GM19239 (cell line): ENCODE results near the gene CDH13.

Experiments
- DNase-seq: peaks from one replicate; pipeline ENCODE4 v3.0.0; 2011; ENCODE audit warnings: low spot score; ENCODE audit not compliant: insufficient read length
- FAIRE-seq: peaks from 2 replicates; lab custom pipeline; 2011; peaks lifted over from hg19 to GRCh38; lab: Jason Lieb, UNC

Gene CDH13

DNA sequence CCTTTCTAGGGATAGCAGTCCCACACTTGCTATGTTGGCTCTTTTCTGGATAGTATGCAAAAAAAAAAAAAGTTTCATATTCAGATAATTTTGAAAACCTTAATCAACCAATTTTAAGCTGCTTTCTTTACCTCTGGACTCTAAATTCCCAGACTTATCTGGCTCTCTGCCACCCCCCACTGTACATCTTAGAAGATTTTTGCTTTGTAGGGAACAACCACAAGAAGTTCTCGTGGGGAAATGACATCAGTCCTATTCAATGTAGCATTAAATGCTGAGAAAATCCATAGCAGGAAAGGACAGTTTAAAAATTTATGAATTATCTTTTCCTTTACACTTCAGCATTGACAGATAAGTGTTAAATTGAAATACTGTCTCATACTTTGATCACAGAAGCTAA, 618.3 kb downstream of the CDH13 start:
- FAIRE-seq (no peak), DNase-seq (no peak)

DNA sequence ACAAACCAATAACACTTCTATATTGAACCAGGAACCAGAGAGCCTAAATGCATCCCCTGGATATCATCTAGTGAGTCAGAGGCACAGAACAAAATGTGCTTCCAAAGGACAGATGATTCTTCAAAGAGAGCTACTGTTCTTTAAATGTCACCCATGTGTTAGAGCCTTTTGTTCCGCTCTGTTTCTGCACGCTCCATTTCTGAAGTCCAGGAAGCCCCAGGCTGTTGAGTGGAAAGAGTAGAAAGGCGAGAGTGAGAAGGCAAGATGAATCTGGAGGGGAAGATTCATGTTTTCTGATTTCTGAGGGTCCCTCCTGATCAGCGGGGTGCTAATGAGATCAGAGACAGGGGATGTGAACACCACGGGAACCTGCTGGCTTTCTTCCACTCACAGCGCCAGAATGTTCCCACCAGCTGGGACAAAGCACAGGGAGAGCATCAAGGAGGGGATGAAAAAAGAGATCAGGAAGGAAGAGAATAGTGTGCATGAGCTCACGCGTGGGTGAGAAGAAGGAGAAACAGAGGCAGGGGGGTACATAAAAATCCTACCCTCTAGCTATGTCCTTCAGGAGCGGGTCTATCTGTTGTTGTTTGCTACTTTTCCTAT, 621.1 kb downstream of the CDH13 start:
- no peak for DNase-seq
- no peak for FAIRE-seq

DNA sequence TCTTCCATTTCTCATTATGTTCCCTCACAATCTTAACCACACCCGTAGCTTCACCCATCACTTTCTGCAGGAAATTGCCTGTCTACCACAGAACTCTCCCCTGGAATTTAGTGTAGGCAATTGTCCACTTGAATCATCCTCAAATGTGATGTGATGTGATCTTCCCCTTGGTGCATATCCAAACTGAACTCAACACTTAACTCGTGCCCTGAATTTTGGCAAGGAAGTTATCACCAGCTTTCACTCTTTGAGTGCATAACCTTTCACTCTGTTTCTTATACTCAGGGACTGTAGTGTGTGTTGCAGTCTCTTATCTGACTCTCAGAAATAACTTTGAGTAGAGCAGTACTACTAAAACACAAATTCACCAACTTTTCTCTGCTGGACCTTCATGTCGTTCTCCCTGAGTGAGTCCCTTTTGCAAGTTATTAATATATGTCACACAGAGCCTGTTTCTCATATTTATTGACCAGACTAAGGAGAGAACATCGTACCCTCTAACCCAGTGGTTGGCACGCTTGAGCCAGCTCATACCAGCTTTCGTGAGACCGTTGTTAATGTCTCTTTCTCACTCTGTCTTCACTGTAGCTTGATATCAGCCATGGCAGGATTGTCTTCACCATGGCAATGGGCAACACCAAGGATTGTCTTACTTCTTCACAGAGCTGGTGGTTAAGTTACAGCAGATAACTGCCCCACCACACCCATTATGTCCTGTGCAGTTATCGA, 622.1 kb downstream of the CDH13 start:
- FAIRE-seq (no peak), DNase-seq (no peak)

DNA sequence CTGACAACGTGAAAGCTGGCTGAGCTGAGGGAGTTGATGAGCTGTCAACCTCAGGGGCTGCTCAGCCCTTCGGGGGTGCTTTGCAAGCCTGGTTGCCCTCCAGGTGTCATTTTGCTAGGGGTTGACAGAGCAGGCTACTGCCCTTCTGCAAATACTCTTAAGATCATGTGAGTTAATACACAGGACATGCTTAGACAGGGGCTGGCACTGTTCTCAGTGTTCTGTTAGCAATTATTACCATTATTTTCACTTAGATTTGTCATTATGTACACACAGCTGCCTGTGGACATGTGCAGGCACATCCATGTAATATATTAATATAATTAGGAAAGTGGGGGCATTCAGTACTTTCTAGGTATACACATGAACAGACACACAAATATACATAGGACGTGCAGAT, 626.8 kb downstream of the CDH13 start:
- DNase-seq = no peak
- no peak for FAIRE-seq

DNA sequence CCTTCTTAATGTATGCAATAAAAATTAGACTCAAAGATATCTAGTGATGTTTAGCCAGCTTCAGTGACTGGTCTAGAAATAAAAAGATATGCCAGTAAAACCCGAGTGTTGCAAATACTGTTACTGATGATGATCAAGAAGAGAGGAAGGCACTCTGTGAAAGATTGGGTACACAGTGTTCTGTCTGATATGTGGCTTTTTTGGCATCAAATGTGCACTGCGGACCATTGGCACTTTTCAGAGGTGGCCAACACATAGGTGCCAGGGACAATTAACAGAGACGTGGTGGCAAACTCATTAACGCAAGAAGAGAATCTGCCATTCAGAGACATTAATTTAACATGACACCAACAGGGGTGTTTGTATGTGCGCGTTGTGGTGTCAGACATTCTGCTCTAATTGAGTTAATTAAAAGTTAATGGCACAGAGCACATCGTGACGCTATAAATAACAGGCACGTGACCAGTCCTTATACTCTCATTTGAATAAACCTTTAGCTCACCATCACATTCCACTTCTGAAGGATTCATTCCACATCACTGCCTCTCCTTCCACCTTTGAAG, 631.7 kb downstream of the CDH13 start:
- no peak for FAIRE-seq
- DNase-seq = no peak

DNA sequence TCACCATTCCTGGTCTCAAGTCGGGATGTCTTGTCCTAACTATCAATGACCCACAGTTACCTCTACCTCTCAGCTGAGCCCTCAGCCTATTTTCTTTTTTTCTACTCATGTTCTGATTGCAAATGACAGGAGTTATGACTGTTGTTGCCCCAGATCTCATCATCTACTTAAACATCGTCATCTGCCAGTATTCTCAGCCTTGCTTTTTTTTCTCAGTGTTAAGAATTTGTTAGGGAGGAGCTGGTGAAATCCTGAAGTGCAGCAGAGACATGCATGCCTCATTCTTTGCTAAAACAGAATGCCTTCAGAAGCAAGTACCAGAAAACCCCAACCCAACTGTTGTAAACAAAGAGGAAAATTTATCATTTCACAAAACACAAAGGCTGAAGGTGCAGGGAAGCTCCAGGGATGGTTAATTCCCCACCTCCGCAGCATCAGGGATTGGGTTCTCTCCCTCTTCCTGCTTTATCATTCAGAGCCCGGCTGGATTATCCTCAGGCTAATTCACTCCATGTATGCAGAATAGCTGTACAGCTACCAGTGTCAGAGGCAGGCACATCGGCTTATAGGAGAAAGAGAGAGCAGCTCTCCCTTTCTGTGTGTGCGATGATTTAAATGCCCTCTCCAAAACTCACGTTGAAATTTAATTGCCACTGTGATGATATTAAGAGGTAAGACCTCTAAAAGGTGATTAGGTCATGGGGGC, 640.2 kb downstream of the CDH13 start:
- FAIRE-seq (no peak), DNase-seq (no peak)

DNA sequence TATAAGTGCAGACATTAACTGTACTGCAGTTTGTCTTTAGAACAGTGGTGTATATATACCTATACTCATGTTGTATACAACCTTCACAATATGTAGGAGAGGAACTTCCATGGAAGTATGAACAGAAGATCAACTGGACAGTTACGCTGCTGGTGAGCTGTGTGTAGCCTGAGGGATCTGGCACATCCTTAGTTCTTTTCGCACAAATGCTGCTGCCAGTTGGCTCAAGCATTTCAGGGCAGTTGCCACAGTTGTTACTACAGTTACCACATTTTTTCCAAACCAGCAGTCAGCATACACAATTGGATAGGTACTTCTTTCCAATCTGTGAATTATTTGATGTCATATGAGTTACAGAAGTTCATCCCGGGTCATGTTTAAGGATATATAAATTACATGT, 641.4 kb downstream of the CDH13 start:
- DNase-seq = no peak
- FAIRE-seq = no peak

DNA sequence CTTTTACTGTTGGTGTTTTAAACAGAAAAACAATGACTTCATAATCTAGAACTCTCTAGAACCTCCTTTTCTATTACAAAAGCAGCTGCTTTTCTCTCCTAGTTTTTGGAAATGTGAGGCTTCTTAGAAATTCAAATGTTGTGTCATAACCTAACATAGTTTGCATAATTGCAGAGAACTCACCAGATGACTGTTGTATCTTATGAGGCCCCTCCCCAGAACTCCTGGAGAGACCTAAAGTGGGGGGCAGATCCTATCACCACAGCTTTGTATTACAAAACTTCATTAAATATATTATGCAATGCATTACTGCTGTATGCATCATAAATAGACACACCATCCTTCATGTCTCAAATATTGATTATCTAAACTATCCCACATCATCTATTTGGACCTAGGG, 642.3 kb downstream of the CDH13 start:
- no peak for FAIRE-seq
- DNase-seq = no peak

DNA sequence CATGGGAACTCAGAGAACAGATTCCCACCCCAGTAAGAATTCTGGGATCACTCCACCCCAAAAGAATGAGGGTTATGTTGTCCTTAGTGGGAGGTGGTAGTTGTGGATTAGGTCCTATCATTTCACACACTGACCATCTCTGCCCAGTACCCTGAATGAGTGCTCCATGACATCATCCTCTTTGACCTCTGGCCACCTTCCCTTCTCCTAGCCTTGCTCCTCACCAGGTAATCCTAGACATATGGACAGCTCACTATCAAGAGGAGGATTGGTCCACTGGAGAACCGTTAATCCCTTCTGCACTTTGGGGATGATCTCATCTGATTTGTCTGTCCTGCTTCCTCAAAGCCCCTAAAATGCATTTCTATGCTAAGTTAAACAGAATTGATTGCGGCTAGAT, 642.8 kb downstream of the CDH13 start:
- FAIRE-seq = no peak
- no peak for DNase-seq

DNA sequence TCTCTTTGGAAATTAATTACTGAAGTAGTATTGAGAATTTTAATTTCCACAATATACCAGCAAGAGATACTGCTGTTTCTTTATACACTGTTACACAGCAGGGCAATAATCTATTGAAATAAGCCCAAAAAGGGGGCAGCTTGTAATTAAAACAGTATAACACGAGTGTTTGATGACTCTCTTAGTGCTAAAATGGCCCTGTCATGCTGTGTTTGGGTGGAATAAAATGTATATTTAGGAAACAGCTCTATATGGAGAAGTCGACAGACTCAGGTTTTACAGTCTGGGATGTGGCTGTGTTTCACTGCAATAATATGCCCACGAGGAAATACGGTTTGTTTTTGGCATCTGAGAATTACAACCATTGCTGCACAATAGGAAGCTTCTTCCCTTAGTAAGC, 643.3 kb downstream of the CDH13 start:
- no peak for DNase-seq
- FAIRE-seq = no peak

DNA sequence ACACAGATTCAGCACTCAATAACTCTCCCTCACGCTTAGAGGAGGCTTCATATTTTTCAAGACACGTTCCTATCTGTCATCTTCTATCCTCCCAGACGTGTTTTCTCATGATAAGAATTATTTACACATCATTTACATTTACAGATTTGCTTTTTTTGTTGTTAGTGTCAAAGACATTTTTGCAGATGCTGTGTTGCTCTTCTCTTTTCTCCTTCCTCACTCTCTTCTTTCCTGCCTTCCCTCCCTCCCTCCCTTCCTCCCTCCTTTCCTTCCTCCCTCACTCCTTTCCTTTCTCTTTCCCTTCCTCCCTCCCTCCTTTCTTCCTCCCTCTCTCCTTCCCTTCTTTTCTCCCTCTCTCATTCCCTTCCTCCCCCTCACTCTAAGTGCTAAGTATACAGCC, 643.9 kb downstream of the CDH13 start:
- FAIRE-seq (no peak), DNase-seq (no peak)

DNA sequence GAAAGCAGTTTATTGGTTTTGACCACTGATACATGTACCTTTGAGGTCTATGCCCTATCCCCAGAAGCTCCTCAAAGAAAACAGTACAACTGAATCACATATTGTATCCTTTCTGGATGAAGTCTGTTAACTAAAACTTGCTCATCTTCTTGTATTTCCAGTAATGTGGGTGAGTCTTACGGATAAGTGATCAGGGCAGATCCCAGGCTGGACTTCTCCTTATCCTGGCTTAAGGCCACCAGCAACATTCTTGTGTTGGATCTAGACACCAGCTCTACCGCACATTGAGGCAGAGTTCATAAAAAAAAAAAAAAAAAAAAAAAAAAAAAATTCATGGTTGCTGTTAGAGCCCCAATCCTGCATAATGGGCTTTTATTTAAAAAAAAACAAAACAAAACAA, 644.4 kb downstream of the CDH13 start:
- no peak for DNase-seq
- no peak for FAIRE-seq

DNA sequence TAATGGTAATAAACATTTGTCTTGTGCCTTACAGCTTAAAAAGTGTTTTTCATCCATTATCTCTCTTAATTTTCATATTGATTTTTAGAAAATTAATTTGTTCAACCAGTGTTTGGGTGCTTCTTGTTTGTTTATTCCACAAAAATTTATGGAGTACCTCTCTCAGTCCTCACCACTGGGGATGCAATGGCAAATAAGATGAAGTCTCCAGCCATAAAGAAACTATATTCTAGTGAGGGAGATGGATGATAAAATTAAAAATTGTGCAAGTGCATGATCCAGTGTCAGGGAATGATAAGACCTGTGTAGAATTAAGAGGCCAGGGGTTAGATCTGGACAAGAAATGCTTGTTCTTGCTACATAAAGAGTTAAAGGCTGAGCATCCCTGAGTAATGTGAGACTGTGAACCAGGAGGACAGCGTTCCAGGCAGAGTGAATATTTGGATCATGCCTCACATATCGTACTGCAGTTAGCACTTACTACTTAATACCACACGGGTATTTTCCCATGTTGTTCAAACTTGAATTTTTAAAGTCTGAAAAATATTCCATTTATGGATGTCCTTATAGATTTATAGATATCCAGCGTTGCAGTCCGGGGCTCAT, 645.3 kb downstream of the CDH13 start:
- DNase-seq (no peak), FAIRE-seq (no peak)

DNA sequence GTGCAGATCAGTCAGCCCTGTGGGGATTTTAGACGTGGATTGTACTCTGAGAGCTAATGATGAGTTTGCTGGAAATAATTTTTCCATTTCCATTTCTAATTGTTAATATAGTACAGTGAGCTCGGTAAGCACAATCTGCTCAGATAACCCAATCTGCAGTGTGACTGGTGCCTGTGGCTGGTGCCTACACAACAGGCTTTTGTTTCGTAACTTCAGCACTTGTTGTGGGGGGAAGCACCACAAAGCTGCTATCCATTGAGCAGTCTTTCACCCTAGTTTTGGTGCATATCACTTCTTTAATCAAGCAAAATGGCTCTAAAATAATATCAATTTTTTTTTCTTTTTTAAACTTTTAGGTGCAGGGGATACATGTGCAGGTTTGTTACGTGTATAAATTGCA, 646.1 kb downstream of the CDH13 start:
- FAIRE-seq = no peak
- DNase-seq = no peak

DNA sequence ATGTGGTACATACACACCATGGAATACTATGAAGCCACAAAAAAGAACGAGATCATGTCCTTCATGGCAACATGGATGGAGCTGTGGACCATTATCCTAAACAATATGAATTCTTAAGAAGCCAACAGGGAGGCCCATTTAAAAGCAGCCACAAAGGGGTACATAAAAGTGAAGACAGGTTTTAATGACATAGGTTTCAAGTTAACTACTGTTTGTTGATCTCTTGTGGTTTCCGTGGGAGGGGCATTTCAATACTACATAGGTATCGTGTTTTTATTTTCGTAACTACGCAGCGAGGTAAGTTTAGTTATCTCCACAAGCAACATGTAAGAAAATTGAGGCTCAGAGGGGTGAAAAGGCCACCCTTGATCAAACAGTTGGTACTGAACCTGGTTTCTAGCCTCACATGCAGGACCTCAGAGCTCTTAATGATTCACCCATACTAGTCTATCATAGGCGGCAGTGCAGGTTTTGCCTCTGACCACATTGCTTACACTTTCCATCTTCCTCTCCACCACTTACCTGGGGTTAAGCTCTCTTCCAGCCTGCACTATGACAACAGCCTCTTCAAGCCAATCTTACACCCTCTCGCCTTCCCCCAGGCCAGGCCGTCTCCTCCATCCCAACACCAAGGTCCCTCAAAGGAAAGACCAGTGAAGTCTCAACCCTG, 646.9 kb downstream of the CDH13 start:
- DNase-seq (no peak), FAIRE-seq (no peak)

DNA sequence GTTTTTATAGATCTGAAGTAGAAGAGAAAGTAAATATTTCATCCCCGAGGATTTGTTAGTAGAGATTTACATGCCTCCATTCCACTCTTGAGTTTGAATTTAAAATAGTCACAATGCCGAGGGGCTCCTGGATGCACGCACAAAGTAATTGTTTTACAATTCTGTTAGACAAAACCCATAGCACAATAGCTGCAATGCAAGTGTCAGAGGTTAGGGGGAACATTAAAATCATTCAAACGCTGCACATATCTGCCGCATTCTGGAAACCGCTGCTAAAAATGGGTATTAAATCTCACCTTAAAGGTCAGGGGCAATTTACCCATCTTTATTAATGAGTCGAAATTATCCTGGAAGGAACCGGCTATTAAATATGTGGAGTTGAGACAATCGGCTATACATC, 652.5 kb downstream of the CDH13 start:
- DNase-seq (no peak), FAIRE-seq (no peak)

DNA sequence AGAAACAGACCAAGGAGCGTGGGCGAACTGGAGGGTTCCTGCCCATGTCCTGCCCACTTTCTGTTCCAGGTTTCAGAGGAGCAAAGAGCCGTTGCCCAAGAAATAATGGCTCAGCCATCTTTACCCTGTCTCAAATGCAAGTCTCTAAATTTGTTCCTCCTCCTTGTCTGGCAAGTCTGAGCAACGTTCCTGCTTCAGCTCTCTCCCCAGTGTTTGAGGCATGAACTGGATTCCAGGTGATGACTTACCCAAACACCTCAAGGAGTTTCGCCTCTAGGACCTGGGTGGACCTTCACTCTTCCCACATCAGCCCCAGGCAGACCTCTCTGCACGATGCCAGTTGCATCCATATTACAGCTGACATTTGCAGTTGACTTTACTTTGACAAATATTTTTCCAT, 659.2 kb downstream of the CDH13 start:
- DNase-seq (no peak), FAIRE-seq (no peak)

DNA sequence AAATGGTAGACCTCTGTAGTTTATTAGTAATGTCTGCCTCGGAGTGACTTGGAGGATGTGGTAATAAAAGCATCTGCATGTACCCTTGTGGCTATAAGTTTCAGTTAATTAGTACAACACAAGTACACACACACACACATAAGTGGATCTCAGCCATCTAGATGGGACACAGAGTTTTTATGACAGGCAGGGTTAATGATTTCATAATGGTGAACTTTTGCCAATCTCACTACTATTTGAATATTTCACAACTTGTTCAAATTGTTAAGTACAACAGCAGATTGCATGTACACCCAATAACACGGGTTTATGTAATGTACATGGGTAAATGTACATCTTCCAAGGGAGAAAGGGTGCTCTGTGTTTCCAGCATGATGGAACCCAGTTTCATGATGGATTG, 669.7 kb downstream of the CDH13 start:
- DNase-seq = no peak
- FAIRE-seq = no peak

DNA sequence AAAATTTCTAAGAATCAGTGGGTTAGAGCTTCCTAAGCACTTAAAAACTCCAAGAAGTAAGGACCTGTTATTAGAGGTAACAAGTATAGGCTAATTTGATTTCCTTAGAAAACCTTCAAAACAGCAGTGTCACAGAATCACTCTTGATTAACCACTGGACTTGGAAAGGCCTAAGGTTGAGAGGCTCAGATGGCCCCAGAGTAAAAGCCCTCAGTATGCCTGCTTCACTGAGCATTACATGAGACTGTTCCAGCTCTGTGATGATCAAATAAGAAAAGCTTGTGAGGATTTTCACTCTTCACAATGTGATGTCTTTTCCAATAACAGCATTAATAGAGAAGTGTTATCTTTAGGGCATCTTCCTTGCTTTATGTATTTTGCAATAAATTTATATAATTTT, 671.8 kb downstream of the CDH13 start:
- no peak for DNase-seq
- no peak for FAIRE-seq

DNA sequence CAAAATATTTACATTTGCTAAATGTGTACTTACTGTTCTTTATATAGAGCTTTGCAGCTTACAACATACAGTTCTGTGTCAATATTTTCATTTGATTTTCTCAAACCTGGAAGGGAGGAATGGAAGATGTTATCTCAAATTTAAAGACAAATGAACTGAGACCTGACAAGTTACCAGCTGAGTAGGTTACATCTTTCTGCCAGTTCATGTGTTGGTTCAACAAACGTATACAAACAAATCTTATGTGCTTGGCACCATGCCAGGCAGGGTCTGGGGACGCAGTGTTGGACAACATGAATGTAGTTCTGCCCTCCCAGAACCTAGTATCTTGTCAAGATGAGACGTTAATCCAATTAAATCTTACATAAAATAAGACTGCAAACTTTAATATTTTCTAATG, 673.6 kb downstream of the CDH13 start:
- FAIRE-seq (no peak), DNase-seq (no peak)
